ENCODE measurements around the gene RNF215. TPM values are rescaled to one million over a fixed set of nuclear protein-coding genes. Genes with fewer than 3 reads are reported as not detected.

Gene RNF215
- total and polyA plus RNA-seq, 10 of the 15 experiments (the other 5 are each of a cell fraction or from before 2014, with no cell fraction given): 0.31 to 7.6 (median 3.0) TPM; not detected in 1

GRCh38 chr22:30423959-30424533 lies 36.8 kb upstream of the RNF215 start (continued):
- TF ChIP-seq MTA2 (IDR thresholded peaks at IDR 0.05; ENCODE audit: low read depth) (0 out of 2 replicates have a peak, but pooled peaks have one; percentile 28), EGR1 (IDR thresholded peaks at IDR 0.05; ENCODE audit: borderline replicate concordance in 1 of 2, low read depth in 2 of 2, low read length in 2 of 2) (peak in 1 of 2 experiments; percentile 85; a peak in 2 of 3 replicates), POLR2A (IDR thresholded peaks at IDR 0.05; ENCODE audit: low read depth, low read length) (peak; percentile 85), NR2F1 (conservative IDR thresholded peaks at IDR 0.05) (peak; percentile 2; the same call in 1 of the 2 replicates), GABPA (IDR thresholded peaks at IDR 0.05; ENCODE audit: low read depth) (no peak), SIX5 (IDR thresholded peaks at IDR 0.05; ENCODE audit: low read depth, low read length, severe bottlenecking) (peak; percentile 76), KDM1A (IDR thresholded peaks at IDR 0.05; ENCODE audit: borderline replicate concordance) (no peak), CBFB (IDR thresholded peaks at IDR 0.05; ENCODE audit: low read depth) (peak; percentile 35; the same call in 1 of the 2 replicates), PRDM15 (CRISPR knock-in tag; IDR thresholded peaks at IDR 0.05) (no peak), MYB (IDR thresholded peaks at IDR 0.05; ENCODE audit: borderline replicate concordance, low read depth, low read length) (no peak), POLR2AphosphoS2 (IDR thresholded peaks at IDR 0.05; ENCODE audit: low read depth, low read length) (0 out of 2 replicates have a peak, but pooled peaks have one; percentile 65), RBBP5 (conservative IDR thresholded peaks at IDR 0.05) (no peak), SPI1 (IDR thresholded peaks at IDR 0.05; ENCODE audit: borderline replicate concordance, insufficient read depth, low read depth, low read length) (no peak), EP300 (IDR thresholded peaks at IDR 0.05; ENCODE audit: borderline replicate concordance in 1 of 2, control insufficient read depth in 1 of 2, low read depth in 2 of 2, low read length in 2 of 2) (no peak; a peak in 1 of 4 replicates), FOXM1 (IDR thresholded peaks at IDR 0.05; ENCODE audit: low read depth, low read length) (no peak), NR2C1 (IDR thresholded peaks at IDR 0.05) (peak; percentile 75), TCF7 (IDR thresholded peaks at IDR 0.05; ENCODE audit: borderline replicate concordance) (no peak)
- TF ChIP-seq, protein P1, sequence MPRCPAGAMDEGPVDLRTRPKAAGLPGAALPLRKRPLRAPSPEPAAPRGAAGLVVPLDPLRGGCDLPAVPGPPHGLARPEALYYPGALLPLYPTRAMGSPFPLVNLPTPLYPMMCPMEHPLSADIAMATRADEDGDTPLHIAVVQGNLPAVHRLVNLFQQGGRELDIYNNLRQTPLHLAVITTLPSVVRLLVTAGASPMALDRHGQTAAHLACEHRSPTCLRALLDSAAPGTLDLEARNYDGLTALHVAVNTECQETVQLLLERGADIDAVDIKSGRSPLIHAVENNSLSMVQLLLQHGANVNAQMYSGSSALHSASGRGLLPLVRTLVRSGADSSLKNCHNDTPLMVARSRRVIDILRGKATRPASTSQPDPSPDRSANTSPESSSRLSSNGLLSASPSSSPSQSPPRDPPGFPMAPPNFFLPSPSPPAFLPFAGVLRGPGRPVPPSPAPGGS (IDR thresholded peaks at IDR 0.05; ENCODE audit: borderline replicate concordance, insufficient read depth, low read depth, low read length, poor library complexity, severe bottlenecking): no peak
- TF ChIP-seq, protein P2, sequence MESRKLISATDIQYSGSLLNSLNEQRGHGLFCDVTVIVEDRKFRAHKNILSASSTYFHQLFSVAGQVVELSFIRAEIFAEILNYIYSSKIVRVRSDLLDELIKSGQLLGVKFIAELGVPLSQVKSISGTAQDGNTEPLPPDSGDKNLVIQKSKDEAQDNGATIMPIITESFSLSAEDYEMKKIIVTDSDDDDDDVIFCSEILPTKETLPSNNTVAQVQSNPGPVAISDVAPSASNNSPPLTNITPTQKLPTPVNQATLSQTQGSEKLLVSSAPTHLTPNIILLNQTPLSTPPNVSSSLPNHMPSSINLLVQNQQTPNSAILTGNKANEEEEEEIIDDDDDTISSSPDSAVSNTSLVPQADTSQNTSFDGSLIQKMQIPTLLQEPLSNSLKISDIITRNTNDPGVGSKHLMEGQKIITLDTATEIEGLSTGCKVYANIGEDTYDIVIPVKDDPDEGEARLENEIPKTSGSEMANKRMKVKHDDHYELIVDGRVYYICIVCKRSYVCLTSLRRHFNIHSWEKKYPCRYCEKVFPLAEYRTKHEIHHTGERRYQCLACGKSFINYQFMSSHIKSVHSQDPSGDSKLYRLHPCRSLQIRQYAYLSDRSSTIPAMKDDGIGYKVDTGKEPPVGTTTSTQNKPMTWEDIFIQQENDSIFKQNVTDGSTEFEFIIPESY (IDR thresholded peaks at IDR 0.05): no peak
- TF ChIP-seq, protein P3, sequence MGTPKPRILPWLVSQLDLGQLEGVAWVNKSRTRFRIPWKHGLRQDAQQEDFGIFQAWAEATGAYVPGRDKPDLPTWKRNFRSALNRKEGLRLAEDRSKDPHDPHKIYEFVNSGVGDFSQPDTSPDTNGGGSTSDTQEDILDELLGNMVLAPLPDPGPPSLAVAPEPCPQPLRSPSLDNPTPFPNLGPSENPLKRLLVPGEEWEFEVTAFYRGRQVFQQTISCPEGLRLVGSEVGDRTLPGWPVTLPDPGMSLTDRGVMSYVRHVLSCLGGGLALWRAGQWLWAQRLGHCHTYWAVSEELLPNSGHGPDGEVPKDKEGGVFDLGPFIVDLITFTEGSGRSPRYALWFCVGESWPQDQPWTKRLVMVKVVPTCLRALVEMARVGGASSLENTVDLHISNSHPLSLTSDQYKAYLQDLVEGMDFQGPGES (IDR thresholded peaks at IDR 0.05): peak; percentile 81
- TF ChIP-seq, protein P4, sequence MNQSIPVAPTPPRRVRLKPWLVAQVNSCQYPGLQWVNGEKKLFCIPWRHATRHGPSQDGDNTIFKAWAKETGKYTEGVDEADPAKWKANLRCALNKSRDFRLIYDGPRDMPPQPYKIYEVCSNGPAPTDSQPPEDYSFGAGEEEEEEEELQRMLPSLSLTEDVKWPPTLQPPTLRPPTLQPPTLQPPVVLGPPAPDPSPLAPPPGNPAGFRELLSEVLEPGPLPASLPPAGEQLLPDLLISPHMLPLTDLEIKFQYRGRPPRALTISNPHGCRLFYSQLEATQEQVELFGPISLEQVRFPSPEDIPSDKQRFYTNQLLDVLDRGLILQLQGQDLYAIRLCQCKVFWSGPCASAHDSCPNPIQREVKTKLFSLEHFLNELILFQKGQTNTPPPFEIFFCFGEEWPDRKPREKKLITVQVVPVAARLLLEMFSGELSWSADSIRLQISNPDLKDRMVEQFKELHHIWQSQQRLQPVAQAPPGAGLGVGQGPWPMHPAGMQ (IDR thresholded peaks at IDR 0.05; ENCODE audit: borderline replicate concordance): no peak

All from GM12878 (cell line).